ENCODE data around the gene SCD5. TPM values are rescaled to one million over a fixed set of nuclear protein-coding genes. Genes with fewer than 3 reads are reported as not detected.

The SCD5 gene
- total and polyA plus RNA-seq, 9 donors = 7.0 to 16.5 (median 13.1) TPM

DNA sequence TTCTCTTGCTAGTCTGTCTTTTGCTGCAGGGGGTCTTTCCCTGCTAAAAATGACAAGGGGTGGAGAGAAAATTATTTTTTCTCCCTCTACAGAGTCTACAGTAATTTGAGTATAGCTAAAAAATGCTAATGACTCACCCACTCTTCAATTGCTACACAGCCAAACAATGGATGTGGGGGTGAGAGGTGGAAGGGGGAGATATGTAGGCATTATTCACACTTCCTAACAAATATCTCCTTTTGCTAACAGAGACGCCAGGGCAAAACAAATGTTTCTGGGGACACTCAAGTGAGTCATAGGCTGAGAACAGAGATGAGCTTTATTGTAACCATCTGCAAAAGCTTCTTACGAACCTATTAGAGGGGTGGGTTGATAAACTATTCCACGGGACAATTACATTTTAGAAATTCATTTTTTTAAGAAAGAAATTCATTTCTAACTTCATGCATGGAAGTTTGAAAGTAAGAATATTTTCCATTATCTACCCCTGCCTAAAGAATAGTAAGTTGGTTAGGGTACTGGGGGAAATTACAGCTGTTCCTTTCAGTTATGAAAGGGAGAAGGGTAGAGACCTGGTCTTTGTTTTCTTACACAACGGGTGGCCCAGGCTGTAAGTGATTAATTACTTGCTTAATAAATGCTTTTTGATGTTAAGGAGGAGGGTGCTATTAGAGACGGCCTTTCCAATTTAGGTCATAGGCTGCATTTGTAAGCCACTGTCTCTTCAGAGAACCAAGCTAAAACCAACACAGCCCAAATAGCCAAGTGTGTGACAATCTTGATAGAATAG is 12.8 kb downstream of the SCD5 start:
- Histone ChIP-seq H3K9me3 (replicated peaks; ENCODE audit: control insufficient read depth, low read depth, low read length) (no peaks in the 10 kb centered on the region), H3K4me3 (ENCODE audit: low read length) (no peak overlapping the region), H3K36me3 (ENCODE audit: control insufficient read depth, insufficient read depth, low read length) (no peaks in the 10 kb centered on the region), H3K4me1 (ENCODE audit: control insufficient read depth, insufficient read depth, low read length) (peaks cover 26% of the 10 kb centered on the region), H3K27me3 (ENCODE audit: control insufficient read depth, insufficient read depth, low read length) (no peaks in the 10 kb centered on the region), H3K27ac (ENCODE audit: low read length) (no peak overlapping the region)
- WGBS (ENCODE audit: insufficient coverage) = 0% methylated on average over 1 of the region's 5 CpGs
- no peak for DNase-seq

- Histone ChIP-seq H3K27me3 (ENCODE audit: control insufficient read depth, insufficient read depth, low read length) (no peaks in the 10 kb centered on the region), H3K9me3 (replicated peaks; ENCODE audit: control insufficient read depth, low read depth, low read length) (no peaks in the 10 kb centered on the region), H3K4me3 (ENCODE audit: low read length) (no peak overlapping the region), H3K36me3 (ENCODE audit: control insufficient read depth, insufficient read depth, low read length) (no peaks in the 10 kb centered on the region), H3K4me1 (ENCODE audit: control insufficient read depth, insufficient read depth, low read length) (peaks cover 34% of the 10 kb centered on the region), H3K27ac (ENCODE audit: low read length) (no peak overlapping the region)
- DNase-seq = no peak
- WGBS (ENCODE audit: insufficient coverage) = no CpG with 5 or more reads among the region's 9 CpGs
Observed at GRCh38 chr4:82784681-82785610, 13.7 kb downstream of the SCD5 start.

- Histone ChIP-seq H3K27me3 (ENCODE audit: control insufficient read depth, insufficient read depth, low read length) (no peaks in the 10 kb centered on the region), H3K27ac (ENCODE audit: low read length) (no peak overlapping the region), H3K9me3 (replicated peaks; ENCODE audit: control insufficient read depth, low read depth, low read length) (no peaks in the 10 kb centered on the region), H3K4me3 (ENCODE audit: low read length) (no peak overlapping the region), H3K36me3 (ENCODE audit: control insufficient read depth, insufficient read depth, low read length) (no peaks in the 10 kb centered on the region), H3K4me1 (ENCODE audit: control insufficient read depth, insufficient read depth, low read length) (peaks cover 31% of the 10 kb centered on the region)
- WGBS (ENCODE audit: insufficient coverage) = 57% methylated on average over 1 of the region's 5 CpGs
- no peak for DNase-seq
Observed at GRCh38 chr4:82782626-82783345, 15.8 kb downstream of the SCD5 start.

DNA sequence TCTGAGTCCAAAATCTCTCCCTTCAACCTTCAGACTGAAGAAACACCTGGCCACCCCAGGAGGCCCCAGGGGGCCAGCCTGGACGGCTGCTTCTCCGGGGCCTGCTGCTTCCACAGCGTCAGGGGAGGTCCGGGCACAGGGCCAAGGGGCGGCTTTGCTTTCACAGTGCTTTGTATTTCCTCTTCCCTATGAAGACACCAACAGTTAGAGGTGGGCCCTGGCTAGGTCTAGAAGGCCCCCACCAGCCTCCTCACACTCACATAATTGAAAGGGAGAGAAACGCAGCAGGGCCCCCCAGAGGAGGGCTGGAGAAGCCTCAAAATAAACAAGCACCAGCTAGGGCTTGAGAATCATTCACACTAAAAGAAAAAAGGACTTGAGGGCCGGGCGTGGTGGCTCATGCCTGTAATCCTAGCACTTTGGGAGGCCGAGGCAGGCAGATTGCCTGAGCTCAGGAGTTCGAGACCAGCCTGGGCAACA is 17.8 kb downstream of the SCD5 start:
- 5% methylated on average over 4 of the region's 10 CpGs for WGBS (ENCODE audit: insufficient coverage)
- no peaks in the 10 kb centered on the region for H3K27me3 ChIP-seq (ENCODE audit: control insufficient read depth, insufficient read depth, low read length)
- no peak overlapping the region for H3K4me3 ChIP-seq (ENCODE audit: low read length)
- H3K9me3 ChIP-seq (replicated peaks; ENCODE audit: control insufficient read depth, low read depth, low read length) = no peaks in the 10 kb centered on the region
- H3K36me3 ChIP-seq (ENCODE audit: control insufficient read depth, insufficient read depth, low read length) = no peaks in the 10 kb centered on the region
- H3K4me1 ChIP-seq (ENCODE audit: control insufficient read depth, insufficient read depth, low read length) = peaks cover 38% of the 10 kb centered on the region
- peak; percentile 84 for DNase-seq
- H3K27ac ChIP-seq (ENCODE audit: low read length) = peak overlapping the region; percentile 55

GRCh38 chr4:82780170-82780751 is 18.3 kb downstream of the SCD5 start:
- Histone ChIP-seq H3K27me3 (ENCODE audit: control insufficient read depth, insufficient read depth, low read length) (no peaks in the 10 kb centered on the region), H3K4me1 (ENCODE audit: control insufficient read depth, insufficient read depth, low read length) (peaks cover 39% of the 10 kb centered on the region), H3K36me3 (ENCODE audit: control insufficient read depth, insufficient read depth, low read length) (no peaks in the 10 kb centered on the region), H3K27ac (ENCODE audit: low read length) (no peak overlapping the region), H3K9me3 (replicated peaks; ENCODE audit: control insufficient read depth, low read depth, low read length) (no peaks in the 10 kb centered on the region), H3K4me3 (ENCODE audit: low read length) (no peak overlapping the region)
- WGBS (ENCODE audit: insufficient coverage) = no CpG with 5 or more reads among the region's 1 CpG
- DNase-seq = no peak

- Histone ChIP-seq H3K27me3 (ENCODE audit: control insufficient read depth, insufficient read depth, low read length) (no peaks in the 10 kb centered on the region), H3K4me1 (ENCODE audit: control insufficient read depth, insufficient read depth, low read length) (peaks cover 41% of the 10 kb centered on the region), H3K36me3 (ENCODE audit: control insufficient read depth, insufficient read depth, low read length) (no peaks in the 10 kb centered on the region), H3K27ac (ENCODE audit: low read length) (no peak overlapping the region), H3K4me3 (ENCODE audit: low read length) (no peak overlapping the region), H3K9me3 (replicated peaks; ENCODE audit: control insufficient read depth, low read depth, low read length) (no peaks in the 10 kb centered on the region)
- no peak for DNase-seq
- WGBS (ENCODE audit: insufficient coverage) = 64% methylated on average over 2 of the region's 11 CpGs
Observed at GRCh38 chr4:82779032-82779431, 19.6 kb downstream of the SCD5 start.

DNA sequence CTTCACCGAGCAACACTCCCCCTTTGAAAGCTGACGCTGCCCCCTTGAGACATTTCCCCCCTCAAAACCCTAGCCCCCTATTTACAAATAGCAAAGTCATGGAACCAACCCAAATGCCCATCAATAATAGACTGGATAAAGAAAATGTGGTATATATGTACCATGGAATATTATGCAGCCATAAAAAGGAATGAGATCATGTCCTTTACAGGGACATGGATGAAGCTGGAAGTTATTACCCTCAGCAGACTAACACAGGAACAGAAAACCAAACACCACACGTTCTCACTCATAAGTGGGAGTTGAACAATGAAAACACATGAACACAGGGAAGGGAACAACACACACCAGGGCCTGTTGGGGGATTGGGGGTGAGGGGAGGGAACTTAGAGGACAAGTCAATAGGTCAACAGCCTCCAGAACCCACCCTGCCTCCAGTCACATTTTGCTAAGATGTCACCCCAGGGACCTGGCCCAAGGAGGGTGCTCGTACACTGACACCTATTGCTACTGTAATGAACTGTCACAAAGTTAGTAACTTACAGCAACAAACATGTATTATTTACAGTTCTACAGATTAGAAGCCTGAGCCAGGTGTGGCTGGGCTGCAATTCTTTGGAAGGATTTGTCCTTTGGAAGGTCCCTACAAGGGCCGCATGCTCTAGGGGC is 20.6 kb downstream of the SCD5 start:
- Histone ChIP-seq H3K9me3 (replicated peaks; ENCODE audit: control insufficient read depth, low read depth, low read length) (no peaks in the 10 kb centered on the region), H3K4me3 (ENCODE audit: low read length) (no peak overlapping the region), H3K27me3 (ENCODE audit: control insufficient read depth, insufficient read depth, low read length) (no peaks in the 10 kb centered on the region), H3K27ac (ENCODE audit: low read length) (no peak overlapping the region), H3K4me1 (ENCODE audit: control insufficient read depth, insufficient read depth, low read length) (peaks cover 40% of the 10 kb centered on the region), H3K36me3 (ENCODE audit: control insufficient read depth, insufficient read depth, low read length) (no peaks in the 10 kb centered on the region)
- no peak for DNase-seq
- no CpG with 5 or more reads among the region's 5 CpGs for WGBS (ENCODE audit: insufficient coverage)

DNA sequence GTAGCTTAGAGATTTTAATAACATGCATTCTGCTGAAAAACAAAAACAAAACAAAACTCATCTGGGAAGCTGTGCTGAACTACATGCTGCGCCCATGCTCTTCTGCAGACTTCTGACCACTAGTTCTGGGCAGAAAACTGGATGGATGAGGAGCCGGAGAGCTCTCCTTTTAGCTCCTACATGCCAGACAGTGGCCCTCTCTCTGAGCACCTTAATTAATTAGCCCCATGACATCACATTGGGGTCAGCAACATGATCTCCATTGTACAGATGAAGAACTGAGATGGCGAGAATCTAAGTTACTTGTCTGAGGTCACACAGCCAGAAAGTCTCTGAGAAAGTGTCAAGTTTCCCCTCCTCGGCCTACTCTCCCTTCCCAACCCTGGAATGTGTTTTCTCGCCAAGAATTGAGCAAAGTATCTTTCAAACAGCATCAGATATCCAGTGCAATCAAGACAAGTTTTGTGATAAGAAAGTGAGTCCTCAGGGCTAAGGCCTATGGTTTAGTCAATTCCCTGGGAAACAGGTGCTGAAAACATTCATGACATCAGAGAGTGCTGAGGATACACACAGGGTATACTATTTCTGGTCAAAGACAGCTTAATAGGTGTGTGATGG is 21.6 kb downstream of the SCD5 start:
- DNase-seq = peak; percentile 58
- H3K9me3 ChIP-seq (replicated peaks; ENCODE audit: control insufficient read depth, low read depth, low read length) = no peaks in the 10 kb centered on the region

GRCh38 chr4:82775243-82775642 is 23.4 kb downstream of the SCD5 start:
- no peaks in the 10 kb centered on the region for H3K36me3 ChIP-seq (ENCODE audit: control insufficient read depth, insufficient read depth, low read length)
- no peak for DNase-seq
- no peaks in the 10 kb centered on the region for H3K9me3 ChIP-seq (replicated peaks; ENCODE audit: control insufficient read depth, low read depth, low read length)
- no peak overlapping the region for H3K4me3 ChIP-seq (ENCODE audit: low read length)
- no peaks in the 10 kb centered on the region for H3K27me3 ChIP-seq (ENCODE audit: control insufficient read depth, insufficient read depth, low read length)
- WGBS (ENCODE audit: insufficient coverage) = 79% methylated on average over 4 of the region's 5 CpGs
- no peak overlapping the region for H3K27ac ChIP-seq (ENCODE audit: low read length)
- H3K4me1 ChIP-seq (ENCODE audit: control insufficient read depth, insufficient read depth, low read length) = peaks cover 24% of the 10 kb centered on the region

More for the DNA sequence above, 21.6 kb downstream of the SCD5 start:
- Histone ChIP-seq H3K4me3 (ENCODE audit: low read length) (no peak overlapping the region), H3K36me3 (ENCODE audit: control insufficient read depth, insufficient read depth, low read length) (no peaks in the 10 kb centered on the region), H3K4me1 (ENCODE audit: control insufficient read depth, insufficient read depth, low read length) (peaks cover 32% of the 10 kb centered on the region), H3K27me3 (ENCODE audit: control insufficient read depth, insufficient read depth, low read length) (no peaks in the 10 kb centered on the region), H3K27ac (ENCODE audit: low read length) (peak overlapping the region; percentile 7)
- 86% methylated on average over 2 of the region's 5 CpGs for WGBS (ENCODE audit: insufficient coverage)
